ENCODE measurements around the gene SCOC.
A peak's percentile ranks its signal among the peaks of the same experiment; 100 is the strongest.

The SCOC gene

DNA sequence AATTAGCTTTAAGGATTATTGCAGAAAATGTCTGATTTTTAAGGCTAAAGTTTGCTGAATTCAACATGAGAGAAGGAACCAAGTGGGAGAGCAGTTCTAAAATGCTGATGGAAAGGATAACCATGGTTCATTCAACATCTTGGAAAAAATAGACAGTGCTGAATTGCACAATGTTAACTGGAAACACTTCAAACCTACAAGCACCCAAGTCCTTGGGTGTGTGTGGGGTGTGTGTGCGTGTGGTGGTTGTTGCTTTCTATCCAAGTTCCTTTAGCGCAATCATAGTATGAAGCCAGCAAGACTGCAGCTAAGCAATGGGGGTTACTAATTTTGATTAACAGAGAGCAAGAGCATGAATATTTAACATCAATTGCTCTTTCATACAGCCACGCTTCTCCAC is 29.3 kb upstream of the SCOC start:
- Mint-ChIP-seq H3K4me1 (peaks cover 5% of the 10 kb centered on the region), H3K27ac (peak overlapping the region in 2 of 3 experiments; percentile 16 to 71), H3K27me3 (ENCODE audit: low read depth) (no peaks in the 10 kb centered on the region), H3K9me3 (peaks cover 3% of the 10 kb centered on the region), H3K4me3 (peak overlapping the region; percentile 1 to 26 (median 20)), H3K36me3 (ENCODE audit: low read depth) (no peaks in the 10 kb centered on the region)
- TF ChIP-seq, protein P1, sequence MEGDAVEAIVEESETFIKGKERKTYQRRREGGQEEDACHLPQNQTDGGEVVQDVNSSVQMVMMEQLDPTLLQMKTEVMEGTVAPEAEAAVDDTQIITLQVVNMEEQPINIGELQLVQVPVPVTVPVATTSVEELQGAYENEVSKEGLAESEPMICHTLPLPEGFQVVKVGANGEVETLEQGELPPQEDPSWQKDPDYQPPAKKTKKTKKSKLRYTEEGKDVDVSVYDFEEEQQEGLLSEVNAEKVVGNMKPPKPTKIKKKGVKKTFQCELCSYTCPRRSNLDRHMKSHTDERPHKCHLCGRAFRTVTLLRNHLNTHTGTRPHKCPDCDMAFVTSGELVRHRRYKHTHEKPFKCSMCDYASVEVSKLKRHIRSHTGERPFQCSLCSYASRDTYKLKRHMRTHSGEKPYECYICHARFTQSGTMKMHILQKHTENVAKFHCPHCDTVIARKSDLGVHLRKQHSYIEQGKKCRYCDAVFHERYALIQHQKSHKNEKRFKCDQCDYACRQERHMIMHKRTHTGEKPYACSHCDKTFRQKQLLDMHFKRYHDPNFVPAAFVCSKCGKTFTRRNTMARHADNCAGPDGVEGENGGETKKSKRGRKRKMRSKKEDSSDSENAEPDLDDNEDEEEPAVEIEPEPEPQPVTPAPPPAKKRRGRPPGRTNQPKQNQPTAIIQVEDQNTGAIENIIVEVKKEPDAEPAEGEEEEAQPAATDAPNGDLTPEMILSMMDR (IDR thresholded peaks at IDR 0.05; ENCODE audit: unreplicated experiment in 3 of 3): no peak

DNA sequence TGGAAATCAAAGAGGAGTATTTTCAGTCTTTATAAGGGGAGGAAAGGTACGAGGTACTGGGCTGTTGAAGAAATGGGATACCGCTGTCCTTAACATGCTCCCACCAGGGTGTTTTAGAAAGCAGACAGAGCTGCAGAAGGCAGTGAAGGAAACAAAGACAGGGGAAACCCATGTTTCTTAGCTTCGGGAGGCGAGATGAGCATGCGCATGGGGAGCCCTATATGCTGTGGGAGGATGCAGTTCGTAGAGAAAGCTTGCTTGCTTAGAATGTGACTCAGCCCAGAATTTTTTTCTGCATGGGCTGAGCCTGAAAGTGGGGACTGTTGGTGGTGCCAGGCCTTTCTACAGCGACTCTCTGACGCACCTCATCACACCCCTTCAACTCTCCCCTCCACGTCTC is 28.8 kb upstream of the SCOC start:
- TF ChIP-seq, protein P1 (IDR thresholded peaks at IDR 0.05; ENCODE audit: unreplicated experiment in 3 of 3): no peak
- H3K27me3 Mint-ChIP-seq (ENCODE audit: low read depth): no peaks in the 10 kb centered on the region
- peaks cover 5% of the 10 kb centered on the region for H3K4me1 Mint-ChIP-seq
- H3K9me3 Mint-ChIP-seq: peaks cover 3% of the 10 kb centered on the region
- H3K36me3 Mint-ChIP-seq (ENCODE audit: low read depth): no peaks in the 10 kb centered on the region
- H3K4me3 Mint-ChIP-seq: peak overlapping the region; percentile 1 to 26 (median 20)
- H3K27ac Mint-ChIP-seq: peak overlapping the region; percentile 16 to 71 (median 50)

DNA sequence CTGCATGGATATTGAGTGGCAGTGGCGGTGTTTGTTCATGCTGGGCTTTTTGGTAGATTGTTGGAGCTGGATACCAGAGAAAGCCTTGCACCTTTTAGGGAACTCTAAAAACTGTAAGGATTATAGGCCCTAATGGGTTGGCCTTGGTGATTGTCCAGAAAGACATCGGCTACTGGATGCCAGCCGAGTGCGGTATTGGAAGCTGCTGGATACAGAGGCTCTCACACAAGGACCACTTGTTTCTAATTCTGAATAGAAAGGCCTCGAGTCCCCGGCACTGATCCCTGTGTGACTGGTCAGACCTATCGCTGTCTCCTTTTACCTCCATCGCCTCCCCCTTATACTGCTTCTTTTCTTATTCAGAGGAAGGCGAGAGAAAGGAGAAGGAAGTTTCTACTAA is 27.3 kb upstream of the SCOC start:
- H3K9me3 Mint-ChIP-seq: peaks cover 3% of the 10 kb centered on the region
- H3K36me3 Mint-ChIP-seq (ENCODE audit: low read depth): no peaks in the 10 kb centered on the region
- no peak overlapping the region for H3K27ac Mint-ChIP-seq
- peaks cover 5% of the 10 kb centered on the region for H3K4me1 Mint-ChIP-seq
- TF ChIP-seq, protein P1 (IDR thresholded peaks at IDR 0.05; ENCODE audit: unreplicated experiment in 3 of 3): no peak
- no peak overlapping the region for H3K4me3 Mint-ChIP-seq
- no peaks in the 10 kb centered on the region for H3K27me3 Mint-ChIP-seq (ENCODE audit: low read depth)

DNA sequence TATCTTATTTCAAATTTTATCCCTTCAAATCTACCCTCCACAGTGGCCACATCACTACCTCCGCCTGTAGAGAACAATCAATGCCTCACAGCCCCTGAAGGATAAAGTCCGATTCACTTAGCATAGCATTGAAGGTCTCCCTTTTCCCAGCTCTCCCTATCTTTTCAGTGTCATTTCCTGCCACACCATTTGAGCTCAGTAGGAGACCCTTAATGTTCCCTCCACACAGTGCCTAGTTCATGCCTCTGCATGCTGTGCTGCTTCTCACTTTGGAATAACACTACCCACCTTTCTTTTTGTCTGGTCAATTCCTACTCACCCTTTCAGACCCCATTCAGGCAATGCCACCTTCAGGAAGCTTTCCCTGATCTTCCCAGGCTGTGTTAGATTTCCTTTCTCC is 23.6 kb upstream of the SCOC start:
- Mint-ChIP-seq H3K27me3 (ENCODE audit: low read depth) (peaks cover 6% of the 10 kb centered on the region), H3K36me3 (ENCODE audit: low read depth) (no peaks in the 10 kb centered on the region), H3K27ac (no peak overlapping the region), H3K4me3 (no peak overlapping the region), H3K9me3 (no peaks in the 10 kb centered on the region), H3K4me1 (no peaks in the 10 kb centered on the region)
- TF ChIP-seq, protein P1 (IDR thresholded peaks at IDR 0.05; ENCODE audit: unreplicated experiment in 3 of 3): no peak

DNA sequence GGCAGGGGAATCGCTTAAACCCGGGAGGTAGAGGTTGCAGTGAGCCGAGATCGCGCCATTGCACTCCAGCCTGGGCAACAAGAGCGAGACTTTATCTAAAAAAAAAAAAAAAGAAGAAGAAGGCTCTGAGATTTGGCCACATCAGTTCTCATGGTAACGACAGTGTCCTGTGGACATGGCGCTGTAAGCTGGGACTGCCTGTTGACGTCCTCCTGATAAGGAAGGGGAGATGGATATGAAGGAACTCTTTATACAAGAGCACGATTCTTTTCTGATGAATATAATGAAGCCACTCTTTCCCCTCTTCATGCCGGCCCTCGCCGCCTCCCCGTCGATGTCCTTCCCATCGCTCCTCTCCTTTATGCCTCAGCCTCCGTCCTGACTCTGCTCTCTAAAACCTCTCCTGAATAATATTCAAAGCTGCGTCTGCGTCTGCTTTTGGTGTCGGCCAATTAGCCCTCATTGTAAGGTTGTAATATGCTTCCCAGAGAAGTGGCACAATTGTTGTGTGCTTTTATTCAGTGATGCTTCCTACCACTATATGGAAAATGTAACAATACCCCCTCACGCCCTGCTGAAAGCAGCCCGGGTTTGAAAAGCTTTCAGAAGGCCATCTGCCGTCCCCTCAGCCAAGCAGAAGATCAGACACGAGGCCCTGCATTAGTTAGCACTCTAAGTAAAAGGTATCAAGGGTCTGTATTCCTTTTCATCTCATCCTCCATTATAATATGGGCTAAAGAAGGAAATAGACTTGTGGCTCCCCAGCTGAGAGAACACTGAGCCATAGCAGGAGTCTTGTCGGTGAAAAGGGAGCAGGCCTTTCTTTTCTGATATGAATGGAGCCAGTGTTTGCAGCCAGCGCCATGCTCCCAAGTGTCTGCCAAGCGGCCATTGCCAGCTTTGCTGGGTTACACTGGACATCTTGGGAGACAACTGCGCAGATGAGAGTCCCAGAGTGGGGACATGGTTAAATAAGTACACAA is 22.1 kb upstream of the SCOC start:
- Mint-ChIP-seq H3K9me3 (no peaks in the 10 kb centered on the region), H3K4me3 (no peak overlapping the region), H3K4me1 (no peaks in the 10 kb centered on the region), H3K27me3 (ENCODE audit: low read depth) (peaks cover 6% of the 10 kb centered on the region), H3K27ac (no peak overlapping the region), H3K36me3 (ENCODE audit: low read depth) (no peaks in the 10 kb centered on the region)
- TF ChIP-seq, protein P1 (IDR thresholded peaks at IDR 0.05; ENCODE audit: unreplicated experiment in 3 of 3): no peak

Measured in nephron (organoid).